Medulla oblongata (tissue), 1 donor: ENCODE measurements around the gene LAMC1.
"Not testable (repeated sequence)": the region's sequence is repeated elsewhere in the genome, so short reads cannot be mapped to it uniquely, and the experiment has no call there.

ENCODE experiments used
- DNase-seq: peaks from one replicate; pipeline ENCODE4 v3.0.0-alpha.2; 2015; ENCODE audit errors: extremely low spot score

LAMC1 gene

DNA sequence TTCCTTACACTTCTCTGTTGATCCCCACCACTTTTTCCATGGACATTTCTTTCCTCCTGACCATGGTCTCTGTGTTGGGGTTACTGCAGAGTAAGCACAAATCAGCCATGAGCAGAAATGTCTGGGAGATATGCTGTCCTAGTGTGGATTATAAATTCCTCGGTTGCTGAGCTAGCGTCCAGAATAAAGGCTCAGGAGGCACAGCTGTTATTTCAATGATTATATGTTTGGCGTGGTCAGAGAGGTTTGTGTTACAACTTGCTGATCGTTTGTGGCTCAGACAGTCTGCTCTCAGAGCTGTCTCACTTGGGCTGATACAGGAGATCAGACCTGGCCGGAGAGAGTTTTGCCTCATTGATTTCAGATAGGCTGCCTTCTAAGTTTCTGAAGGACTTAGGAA, 125.4 kb downstream of the LAMC1 start:
- no peak for DNase-seq

DNA sequence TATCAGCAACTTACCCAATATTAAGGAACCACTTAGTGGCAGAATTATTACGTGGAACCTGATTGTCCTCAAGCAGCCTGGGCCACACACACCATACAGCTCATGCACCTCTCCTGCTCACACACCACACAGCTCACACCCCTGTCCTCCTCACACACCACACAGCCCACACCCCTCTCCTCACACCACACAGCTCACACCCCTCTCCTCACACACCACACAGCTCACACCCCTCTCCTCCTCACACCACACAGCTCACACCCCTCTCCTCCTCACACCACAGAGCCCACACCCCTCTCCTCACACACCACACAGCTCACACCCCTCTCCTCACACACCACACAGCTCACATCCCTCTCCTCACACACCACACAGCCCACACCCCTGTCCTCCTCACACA, 126.1 kb downstream of the LAMC1 start:
- no peak for DNase-seq

DNA sequence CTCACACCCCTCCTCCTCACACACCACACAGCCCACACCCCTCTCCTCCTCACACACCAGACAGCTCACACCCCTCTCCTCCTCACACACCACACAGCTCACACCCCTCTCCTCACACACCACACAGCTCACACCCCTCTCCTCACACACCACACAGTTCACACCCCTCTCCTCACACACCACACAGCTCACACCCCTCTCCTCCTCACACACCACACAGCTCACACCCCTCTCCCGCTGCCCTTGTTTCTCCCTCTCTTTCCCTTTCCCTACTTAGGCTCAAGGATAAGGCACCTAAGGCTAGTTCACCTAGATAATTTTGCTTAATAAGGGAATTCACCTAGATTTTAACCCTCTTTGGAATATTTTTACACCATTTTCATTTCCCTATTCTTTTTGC, 126.8 kb downstream of the LAMC1 start:
- not testable (repeated sequence) for DNase-seq

DNA sequence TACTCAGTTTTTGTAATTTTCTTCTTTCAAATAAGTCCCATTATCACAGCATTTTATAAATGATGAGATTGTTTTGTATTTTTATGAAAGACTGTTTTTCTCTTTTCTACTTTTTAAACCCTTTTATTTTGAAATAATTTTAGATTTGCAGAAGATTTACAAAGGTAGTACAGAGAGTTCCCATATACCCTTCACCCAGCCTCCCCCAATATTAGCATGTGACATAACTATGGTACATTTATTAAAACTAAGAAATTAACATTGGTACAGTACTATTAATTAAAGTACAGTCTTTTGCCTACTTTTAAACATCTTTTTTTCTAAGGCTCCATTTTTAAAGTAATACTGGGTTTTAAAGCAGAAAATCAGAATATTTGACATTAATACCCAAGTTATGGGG, 127.2 kb downstream of the LAMC1 start:
- DNase-seq = no peak

DNA sequence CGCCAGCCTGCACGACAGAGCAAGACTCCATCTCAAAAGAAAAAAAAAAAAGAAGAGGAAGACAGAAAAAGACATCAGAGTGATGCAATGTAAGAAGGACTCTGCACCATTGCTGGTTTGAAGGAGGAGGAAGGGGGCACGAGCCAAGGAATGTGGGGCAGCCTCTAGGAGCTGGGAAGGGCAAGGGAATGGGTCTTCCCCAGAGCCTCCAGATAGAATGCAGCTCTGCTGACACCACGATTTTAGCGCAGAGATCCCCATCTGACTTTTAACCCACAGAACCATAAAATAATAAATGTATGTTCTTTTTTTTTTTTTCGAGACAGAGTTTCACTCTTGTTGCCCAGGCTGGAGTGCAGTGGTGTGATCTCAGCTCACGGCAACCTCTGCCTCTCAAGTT, 129.0 kb downstream of the LAMC1 start:
- DNase-seq = no peak

DNA sequence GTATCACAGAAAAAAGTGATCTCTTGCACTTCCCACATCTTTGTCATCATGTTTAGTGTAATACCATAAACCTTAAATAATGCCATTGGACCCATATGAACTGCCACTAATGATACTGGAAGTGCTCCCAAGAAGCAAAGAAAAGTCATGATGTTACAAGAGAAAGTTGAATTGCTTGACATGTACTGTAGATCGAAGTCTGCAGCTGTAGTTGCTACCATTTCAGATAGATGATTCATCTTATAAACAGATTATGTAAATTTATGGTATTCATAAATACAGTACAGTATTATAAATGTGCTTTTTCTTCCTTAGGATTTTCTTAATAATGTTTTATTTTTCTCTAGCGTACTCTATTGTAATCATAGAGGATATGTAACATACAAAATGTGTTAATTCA, 132.7 kb downstream of the LAMC1 start:
- DNase-seq = no peak

DNA sequence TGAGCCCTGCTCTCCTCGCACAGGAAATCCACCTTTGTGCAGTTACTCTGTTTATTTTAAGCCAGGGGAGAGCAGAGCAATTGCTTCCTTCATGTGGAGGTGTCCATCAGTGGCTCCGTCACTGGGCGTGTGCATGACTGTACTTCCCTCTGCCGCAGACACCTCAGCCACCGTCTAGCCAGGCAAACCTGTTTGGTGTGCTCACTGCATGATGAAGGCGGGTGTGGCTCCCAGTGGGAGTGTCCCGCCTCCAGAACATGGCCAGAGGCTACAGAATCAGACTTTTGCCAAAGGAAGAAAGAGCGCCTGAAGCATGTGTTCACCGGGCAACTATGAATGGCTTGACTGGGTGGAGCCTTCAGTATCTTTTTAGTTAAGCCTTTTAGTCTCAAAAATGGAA, 136.7 kb downstream of the LAMC1 start:
- DNase-seq = no peak

DNA sequence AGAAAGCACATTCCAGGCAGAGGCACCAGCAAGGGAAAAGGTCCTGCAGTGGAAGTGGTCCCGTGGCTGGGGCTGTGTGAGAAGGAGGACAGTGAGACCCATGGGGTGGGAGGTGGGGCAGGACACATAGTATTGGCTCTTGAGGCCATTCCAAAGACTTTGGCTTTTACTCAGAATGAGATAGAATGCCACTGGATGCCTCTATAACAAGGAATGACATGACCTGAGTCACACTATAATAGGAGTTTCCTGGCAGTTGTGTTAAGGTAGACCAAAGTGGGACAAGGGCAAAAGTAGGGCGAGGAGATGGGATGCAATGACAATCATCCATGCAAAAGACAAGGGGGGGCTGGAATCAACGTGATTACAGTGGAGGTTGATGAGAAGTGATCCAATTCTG, 138.2 kb downstream of the LAMC1 start:
- no peak for DNase-seq

DNA sequence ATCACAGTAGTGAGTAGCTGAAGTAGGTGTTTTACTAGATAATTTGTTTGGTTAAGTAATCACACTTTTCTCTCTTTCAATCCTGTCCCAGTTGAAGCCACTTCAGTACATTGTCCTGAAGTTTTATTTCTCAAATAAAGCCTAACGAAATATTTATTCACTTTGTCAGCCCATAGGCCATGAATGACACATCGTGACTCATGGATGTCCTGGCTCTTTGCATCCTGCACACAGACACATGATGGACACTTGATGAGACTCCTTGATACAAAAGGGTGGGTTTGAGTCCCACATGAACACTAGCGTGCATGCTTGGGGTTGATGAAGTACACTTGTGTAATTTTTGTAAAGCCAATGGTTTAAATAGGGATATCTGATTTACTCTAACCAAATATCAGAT, 140.1 kb downstream of the LAMC1 start:
- DNase-seq = no peak

DNA sequence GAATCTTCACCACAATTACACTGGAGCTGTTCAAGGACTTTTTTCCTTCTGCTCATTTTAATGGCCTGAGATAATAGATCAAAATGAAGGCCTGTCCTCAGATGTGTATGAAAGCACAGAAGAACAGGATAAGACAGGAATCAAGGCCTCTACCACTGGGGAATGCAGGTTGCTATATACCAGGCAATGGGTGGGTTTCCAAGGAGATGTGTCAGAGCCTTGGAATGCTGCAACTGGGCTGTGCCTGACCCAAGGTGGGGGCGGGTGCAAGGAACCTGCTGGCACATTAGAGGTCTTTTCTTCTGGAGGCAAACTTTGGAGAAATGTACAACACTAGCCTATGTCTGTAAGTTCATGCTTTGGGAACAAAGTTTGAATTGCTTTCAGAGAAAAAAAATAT, 141.1 kb downstream of the LAMC1 start:
- DNase-seq = no peak

DNA sequence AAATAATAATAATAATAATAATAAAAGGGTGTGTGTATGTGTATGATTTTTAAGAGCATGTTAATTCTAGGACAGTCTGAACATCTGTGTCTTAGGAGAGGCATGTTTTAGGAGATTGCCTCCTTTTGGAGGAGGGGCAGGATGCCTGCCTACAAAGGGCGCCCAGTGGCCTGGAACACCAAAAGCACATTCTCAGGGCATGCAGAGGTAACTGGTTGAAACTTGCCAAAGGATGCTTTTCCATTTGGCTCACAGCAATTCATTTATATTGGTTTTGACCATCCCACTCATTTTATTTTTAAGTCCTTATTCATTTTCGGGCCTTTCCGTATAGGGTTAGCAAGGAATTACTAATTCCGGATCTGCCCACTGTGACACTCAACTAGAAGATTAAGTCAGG, 141.7 kb downstream of the LAMC1 start:
- no peak for DNase-seq

DNA sequence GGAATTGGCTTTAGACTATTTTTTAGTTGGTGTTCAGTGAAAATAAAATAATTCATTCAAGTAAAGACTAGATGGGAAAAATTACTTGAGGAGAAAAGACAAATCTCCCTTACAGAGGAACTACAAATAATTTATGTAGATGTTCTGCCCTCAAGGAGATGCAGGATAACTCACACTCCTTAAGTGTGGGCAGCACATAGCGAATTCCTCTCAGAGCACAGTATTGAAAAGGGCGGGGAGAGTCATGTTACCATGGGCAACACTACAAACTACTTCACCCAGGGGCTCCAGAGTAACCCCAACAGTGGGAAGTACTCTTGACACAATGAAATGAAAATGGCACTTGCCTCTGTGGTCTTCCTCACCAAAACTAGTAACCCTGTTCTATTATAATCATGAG, 142.2 kb downstream of the LAMC1 start:
- no peak for DNase-seq

DNA sequence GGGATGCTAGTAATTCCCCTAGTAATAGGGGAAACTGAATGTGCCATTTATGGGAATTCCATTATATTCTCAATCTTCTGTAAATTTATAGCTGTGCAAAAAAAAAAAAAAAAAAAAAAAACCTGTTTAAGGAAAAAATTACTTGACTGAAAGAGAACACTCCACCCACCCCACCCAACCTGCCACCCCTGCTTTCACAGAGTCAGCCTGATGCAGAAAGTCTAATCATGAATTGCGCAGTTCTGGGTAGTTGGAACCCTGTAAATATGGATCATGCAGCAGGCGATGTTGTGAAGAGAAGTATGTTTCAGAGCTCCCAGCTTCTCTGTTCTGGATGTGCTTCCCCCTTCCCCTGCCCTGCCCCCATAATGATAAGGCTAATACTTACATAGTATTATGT, 143.2 kb downstream of the LAMC1 start:
- no peak for DNase-seq

DNA sequence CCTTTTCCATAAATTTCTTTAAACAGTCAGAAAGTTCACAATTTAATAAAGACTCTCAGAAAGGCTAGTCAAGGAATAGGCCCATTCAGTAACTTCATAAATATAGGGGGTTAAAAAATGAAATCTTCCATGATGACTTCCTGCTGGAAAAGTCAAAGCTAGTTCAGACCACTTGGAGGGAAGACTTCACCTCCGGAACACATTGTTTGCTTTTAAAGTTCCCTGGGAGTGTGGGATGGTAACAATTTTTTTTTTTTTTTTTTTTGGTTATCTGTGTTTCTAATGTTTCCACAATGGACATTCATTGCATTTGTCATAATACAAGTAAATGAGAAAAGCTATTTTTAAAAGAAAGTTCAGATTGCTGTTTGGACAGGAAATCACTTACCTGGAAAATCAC, 144.5 kb downstream of the LAMC1 start:
- DNase-seq = no peak

DNA sequence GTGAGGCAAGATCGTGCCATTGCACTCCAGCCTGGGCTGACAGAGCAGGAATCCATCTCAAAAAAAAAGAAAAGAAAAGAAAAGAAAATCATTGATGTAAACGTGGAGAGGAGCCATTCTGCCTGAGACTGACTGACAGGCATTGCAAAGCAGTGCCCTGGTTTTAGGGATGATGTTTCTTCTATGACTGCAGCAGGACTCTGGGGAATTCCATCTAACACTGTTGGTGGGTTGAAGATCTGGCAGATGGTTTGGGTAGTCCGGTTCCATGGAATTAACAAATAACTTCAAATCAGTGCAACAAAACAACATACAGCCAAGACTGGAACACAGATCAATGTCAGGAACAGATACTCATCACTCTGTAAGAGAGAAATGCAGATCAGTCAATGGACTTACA, 145.1 kb downstream of the LAMC1 start:
- no peak for DNase-seq

DNA sequence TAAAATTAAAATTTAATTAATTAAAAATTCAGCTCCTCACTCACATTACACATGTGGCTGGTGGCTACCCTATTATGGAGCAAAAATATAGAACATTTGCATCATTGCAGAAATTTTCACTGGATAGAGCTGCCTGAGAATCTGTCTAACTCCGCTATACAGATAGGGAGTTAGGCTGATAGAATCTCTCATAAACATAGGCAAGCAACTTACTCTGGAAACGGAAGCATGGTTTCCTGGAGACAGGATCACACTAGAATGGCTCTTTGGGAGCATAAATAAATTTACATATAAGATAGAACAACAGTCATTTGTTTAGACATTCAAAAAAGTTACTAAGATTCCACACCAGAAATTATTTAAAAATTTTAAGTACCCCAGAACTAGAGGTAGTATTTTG, 150.6 kb downstream of the LAMC1 start:
- DNase-seq = no peak

DNA sequence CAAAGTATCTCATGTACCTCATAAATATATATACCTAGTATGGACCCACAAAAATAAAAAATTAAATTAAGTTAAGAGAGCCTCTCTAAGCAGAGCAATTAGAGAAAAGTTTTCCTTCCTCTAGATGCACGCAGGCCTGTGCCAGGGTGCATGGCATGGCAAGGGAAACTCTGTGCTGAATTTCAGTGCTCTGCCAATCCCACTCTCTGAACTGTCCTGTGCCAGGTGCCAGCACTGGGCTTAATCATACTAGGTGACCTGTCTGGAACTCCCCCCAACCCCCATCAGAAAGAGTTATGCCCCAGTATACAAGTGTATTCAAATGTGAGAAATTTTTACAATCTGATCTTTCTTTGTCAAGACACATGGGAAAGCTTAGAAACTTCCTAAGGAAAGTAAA, 152.4 kb downstream of the LAMC1 start:
- no peak for DNase-seq

DNA sequence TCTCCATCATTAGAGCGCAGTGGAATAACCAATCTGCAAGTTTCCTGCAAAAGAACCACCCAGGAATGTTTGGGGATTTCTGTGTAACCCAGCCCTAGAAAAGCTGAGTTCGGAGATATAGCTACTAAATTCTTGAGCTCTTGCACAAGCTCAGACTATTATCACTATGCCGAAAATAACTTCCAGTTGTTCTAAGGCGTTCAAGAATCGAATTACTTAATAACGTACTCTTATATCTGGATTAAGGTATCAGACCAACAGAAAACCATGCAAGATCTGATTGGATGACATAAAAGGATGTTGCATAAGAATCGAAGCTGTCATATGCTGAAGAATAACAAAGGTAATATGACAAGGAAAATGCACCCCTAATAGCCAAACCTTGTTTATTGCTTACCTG, 155.3 kb downstream of the LAMC1 start:
- DNase-seq = no peak

DNA sequence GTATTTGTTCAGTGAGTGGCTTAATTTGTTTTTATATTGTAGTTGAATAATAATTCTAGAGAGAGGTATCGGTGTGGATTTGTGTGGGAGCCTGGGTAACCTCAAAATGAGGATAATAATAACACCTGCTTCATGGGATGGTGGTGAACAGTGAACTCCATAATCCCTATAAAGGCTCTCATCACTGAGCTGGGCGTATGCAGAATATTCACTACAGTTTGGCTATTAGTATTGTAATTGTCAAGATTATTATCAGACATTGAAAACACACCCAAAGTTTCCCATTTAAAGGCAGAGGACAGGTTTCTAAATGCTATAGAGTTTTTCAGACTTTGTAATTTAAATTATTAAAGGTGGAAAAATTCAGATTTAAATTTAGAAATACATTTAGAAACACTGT, 155.8 kb downstream of the LAMC1 start:
- no peak for DNase-seq

DNA sequence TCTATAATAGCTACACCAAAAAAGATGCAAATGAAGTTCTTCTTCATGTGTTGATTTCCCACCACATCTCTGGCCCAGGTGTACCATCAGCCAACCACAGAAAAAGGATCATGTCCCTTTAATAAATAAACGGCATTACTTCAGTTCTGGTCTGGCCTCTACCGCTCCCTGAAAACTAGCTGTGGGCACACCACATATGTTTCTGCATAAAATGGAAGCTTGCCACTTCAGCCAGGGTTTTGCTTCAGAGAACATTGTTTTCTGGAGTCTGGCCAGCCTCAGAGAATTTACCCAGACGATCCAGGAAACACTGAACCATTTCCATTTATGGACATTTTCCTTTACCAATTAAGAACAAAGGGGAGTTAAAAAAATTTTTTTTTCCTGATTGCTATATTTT, 157.0 kb downstream of the LAMC1 start:
- no peak for DNase-seq

DNA sequence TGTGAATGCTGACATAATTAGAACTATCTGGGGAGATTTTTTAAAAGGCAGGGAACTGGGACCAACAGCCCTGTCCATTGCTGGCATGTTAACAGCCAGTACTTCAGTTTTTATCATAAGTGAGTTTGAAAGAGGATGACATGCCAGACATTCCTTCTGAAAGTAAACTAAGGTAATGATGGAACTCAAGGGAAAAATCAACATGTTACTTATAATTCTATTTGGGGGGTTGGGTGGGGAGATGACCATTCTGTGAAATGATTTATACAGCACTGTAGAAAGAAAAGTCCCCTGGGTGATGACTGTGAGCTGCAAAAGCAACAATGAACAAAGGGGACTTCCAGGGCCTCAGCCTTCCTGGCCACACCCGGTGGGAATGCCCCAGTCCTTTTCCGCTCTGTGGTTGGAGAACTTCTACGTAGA, 157.4 kb downstream of the LAMC1 start:
- DNase-seq = no peak

DNA sequence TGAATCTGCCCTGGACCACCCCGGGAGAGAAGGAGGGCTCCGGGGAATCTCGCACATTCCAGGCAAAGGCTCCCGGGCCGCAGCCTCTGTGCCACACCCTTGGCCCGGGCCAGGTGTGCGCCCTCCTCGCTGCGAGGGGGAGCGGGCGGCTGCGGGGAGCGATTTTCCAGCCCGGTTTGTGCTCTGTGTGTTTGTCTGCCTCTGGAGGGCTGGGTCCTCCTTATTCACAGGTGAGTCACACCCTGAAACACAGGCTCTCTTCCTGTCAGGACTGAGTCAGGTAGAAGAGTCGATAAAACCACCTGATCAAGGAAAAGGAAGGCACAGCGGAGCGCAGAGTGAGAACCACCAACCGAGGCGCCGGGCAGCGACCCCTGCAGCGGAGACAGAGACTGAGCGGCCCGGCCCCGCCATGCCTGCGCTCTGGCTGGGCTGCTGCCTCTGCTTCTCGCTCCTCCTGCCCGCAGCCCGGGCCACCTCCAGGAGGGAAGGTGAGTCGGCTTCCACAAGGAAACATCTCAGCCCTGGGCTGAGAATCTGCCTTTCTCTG, 162.8 kb downstream of the LAMC1 start, which contains the start of gene LAMC2:
TSS of gene LAMC2 (plus strand) at position 324 of the 550 bp plus-strand sequence. CDS start at position 413, 89 bp downstream.
- DNase-seq = no peak

DNA sequence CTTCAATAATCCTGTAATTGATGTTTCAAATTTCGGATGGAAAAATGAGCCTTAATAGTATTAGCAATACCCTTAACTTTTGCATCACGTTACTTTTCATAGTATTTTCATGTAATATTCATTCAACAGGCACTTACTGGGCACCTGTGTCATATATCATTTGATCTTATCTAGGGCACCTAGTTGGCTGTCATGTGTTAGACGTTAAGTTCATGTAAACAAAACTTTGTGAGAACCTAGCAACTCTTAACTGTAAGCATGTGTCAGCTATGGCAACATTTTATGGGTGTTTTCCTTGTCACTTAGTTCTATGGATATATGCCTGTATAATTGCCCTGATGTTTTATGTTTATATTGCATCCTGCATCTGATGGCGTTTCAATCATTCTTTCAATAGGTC, 163.6 kb downstream of the LAMC1 start:
- no peak for DNase-seq

DNA sequence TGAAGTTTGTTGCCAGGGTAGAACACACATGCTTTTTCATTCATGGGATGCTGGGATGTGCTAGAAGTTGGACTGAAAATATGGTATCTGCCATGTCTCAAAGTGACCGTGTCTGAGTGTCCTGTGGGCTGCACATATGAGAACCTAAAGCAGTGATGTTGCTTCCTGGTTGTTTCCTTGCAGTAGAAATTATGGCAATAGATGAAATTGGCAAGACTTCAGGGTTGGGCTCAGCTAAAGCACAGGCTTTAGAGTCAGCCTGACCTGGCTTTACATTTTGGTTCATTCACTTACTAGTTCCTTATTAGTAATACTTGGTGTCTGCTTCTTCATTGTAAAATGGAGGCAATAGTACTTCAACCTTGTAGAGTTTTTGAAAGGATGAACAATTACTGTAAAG, 165.0 kb downstream of the LAMC1 start:
- DNase-seq = no peak

DNA sequence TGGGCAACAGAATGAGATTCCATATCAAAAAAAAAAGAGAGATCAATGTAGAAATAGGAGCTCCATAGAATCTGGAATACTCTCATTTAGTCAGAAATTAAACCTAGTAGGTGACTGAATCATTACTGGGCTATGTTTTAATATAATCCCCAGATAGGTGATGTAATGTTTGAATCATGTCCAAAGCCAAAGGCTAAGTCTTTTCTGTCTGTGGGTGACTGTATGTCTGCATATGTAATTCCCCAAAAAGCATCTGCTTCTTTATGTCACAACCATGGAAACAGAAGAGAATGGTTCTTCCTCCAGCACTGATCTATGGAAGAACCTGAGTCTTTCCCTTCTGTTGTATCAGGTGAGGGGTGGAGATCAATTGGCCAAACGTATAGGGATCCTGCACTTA, 168.6 kb downstream of the LAMC1 start:
- DNase-seq = no peak
